Ishikawa (cell line): Measurements from ENCODE around the gene PITPNC1.

Experiments used
- CEBPB ChIP-seq: IDR thresholded peaks from 2 replicates; pipeline ENCODE4 v1.6.1; 2012
- CREB1 ChIP-seq: IDR thresholded peaks from 2 replicates; pipeline ENCODE4 v1.6.1; 2012; ENCODE audit warnings: low read depth
- EGR1 ChIP-seq: IDR thresholded peaks from 2 replicates; pipeline ENCODE4 v1.6.1; 2012
- EP300 ChIP-seq: IDR thresholded peaks from 2 replicates; pipeline ENCODE4 v1.6.1; 2012; ENCODE audit warnings: borderline replicate concordance
- FOXM1 ChIP-seq: IDR thresholded peaks from 2 replicates; pipeline ENCODE4 v1.6.1; 2012; ENCODE audit warnings: low read depth, borderline replicate concordance
- MAX ChIP-seq: IDR thresholded peaks from 2 replicates; pipeline ENCODE4 v1.6.1; 2012
- NFIC ChIP-seq: IDR thresholded peaks from 2 replicates; pipeline ENCODE4 v1.6.1; 2012
- RAD21 ChIP-seq: IDR thresholded peaks from 2 replicates; pipeline ENCODE4 v1.6.1; 2012; ENCODE audit warnings: low read depth
- REST ChIP-seq: IDR thresholded peaks from 2 replicates; pipeline ENCODE4 v1.6.1; 2012; ENCODE audit warnings: low read depth, mild to moderate bottlenecking
- TAF1 ChIP-seq: IDR thresholded peaks from 2 replicates; pipeline ENCODE4 v1.6.1; 2012; ENCODE audit warnings: low read depth, mild to moderate bottlenecking
- TCF12 ChIP-seq: IDR thresholded peaks from 2 replicates; pipeline ENCODE4 v1.6.1; 2012; ENCODE audit warnings: low read depth
- TEAD4 ChIP-seq: IDR thresholded peaks from 2 replicates; pipeline ENCODE4 v1.6.1; 2012
- USF1 ChIP-seq: IDR thresholded peaks from 2 replicates; pipeline ENCODE4 v1.6.1; 2012
- YY1 ChIP-seq: IDR thresholded peaks from 2 replicates; pipeline ENCODE4 v1.6.1; 2012; ENCODE audit warnings: low read depth
- ZBTB7A ChIP-seq: IDR thresholded peaks from 2 replicates; pipeline ENCODE4 v1.6.1; 2012; ENCODE audit warnings: low read depth

PITPNC1 gene

GRCh38 chr17:67585077-67585602 lies 208.1 kb downstream of the PITPNC1 start:
- TF ChIP-seq USF1 (no peak), ZBTB7A (no peak), YY1 (no peak), REST (no peak), TEAD4 (no peak), MAX (no peak), FOXM1 (no peak), EGR1 (no peak), TAF1 (no peak)

GRCh38 chr17:67588326-67588725 lies 211.2 kb downstream of the PITPNC1 start:
- no peak for TF ChIP-seq REST
- no peak for TF ChIP-seq CEBPB
- no peak for TF ChIP-seq TAF1
- no peak for TF ChIP-seq NFIC
- no peak for TF ChIP-seq CREB1
- no peak for TF ChIP-seq RAD21

GRCh38 chr17:67594115-67594880 lies 217.2 kb downstream of the PITPNC1 start:
- no peak for TF ChIP-seq USF1
- TF ChIP-seq EGR1: no peak
- TF ChIP-seq ZBTB7A: no peak
- no peak for TF ChIP-seq CEBPB
- no peak for TF ChIP-seq FOXM1
- TF ChIP-seq TCF12: no peak
- no peak for TF ChIP-seq EP300

GRCh38 chr17:67600408-67600807 lies 223.3 kb downstream of the PITPNC1 start:
- TF ChIP-seq RAD21 (no peak), TCF12 (no peak), CREB1 (no peak), FOXM1 (no peak), EP300 (no peak), USF1 (no peak), TAF1 (no peak), NFIC (no peak), ZBTB7A (no peak), EGR1 (no peak), REST (no peak), CEBPB (no peak), MAX (no peak)
